Tibial artery (tissue), 4 donors: ENCODE measurements around the gene SLC35B4.

Source experiments
- DNase-seq, 2 donors: peaks; one replicate each; pipeline ENCODE4 v3.0.0-alpha.2; 2019
- H3K27ac ChIP-seq, 2 donors: fragments of 200-600 bp; sonication (generic) in 1 of 2; 1 replicate in 1 of 2; 2 replicates in 1 of 2; pipeline ENCODE4 v1.5.1; 2018 to 2019; ENCODE audit warnings: mild to moderate bottlenecking in 1 of 2
- H3K27me3 ChIP-seq, 2 donors: fragments of 200-600 bp; sonication (generic) in 1 of 2; one replicate each; pipeline versions ENCODE4 v1.5.1 to v1.6.0; 2016 to 2019
- H3K36me3 ChIP-seq, 3 donors: fragments of 200-600 bp; sonication (generic) in 2 of 3; one replicate each; pipeline ENCODE4 v1.5.1; 2016 to 2019; ENCODE audit warnings: mild to moderate bottlenecking in 2 of 3
- H3K4me1 ChIP-seq, 4 donors: fragments of 200-600 bp; sonication (generic) in 2 of 4; 1 replicate in 3 of 4; 2 replicates in 1 of 4; pipeline ENCODE4 v1.5.1; 2016 to 2019
- H3K4me3 ChIP-seq, 2 donors: fragments of 200-600 bp; sonication (generic) in 1 of 2; 1 replicate in 1 of 2; 2 replicates in 1 of 2; pipeline ENCODE4 v1.5.1; 2018 to 2019; ENCODE audit warnings: mild to moderate bottlenecking in 2 of 2
- H3K9me3 ChIP-seq, 3 donors: fragments of 200-600 bp; sonication (generic) in 1 of 3; one replicate each; pipeline ENCODE4 v1.5.1; 2016 to 2019
- CTCF ChIP-seq, 2 experiments: fragments of 200-600 bp in 1 of 2; fragments of 450-650 bp in 1 of 2; IDR thresholded peaks; one replicate each; pipeline ENCODE4 v1.5.1; 2017 to 2019; ENCODE audit warnings: antibody characterized with exemption in 2 of 2, mild to moderate bottlenecking in 1 of 2, moderate library complexity in 1 of 2
- intact Hi-C: fragments of 100-400 bp; cut with DNase I; formaldehyde crosslinking; loops from one replicate; pipeline ENCODE4 v1.15.0; 2023; ENCODE audit warnings: low total_unique reads

SLC35B4 gene

GRCh38 chr7:134359787-134360432, 43.2 kb upstream of the SLC35B4 start:
- H3K9me3 ChIP-seq: no peaks in the 10 kb centered on the region
- H3K4me3 ChIP-seq: no peak overlapping the region
- no peaks in the 10 kb centered on the region for H3K4me1 ChIP-seq
- no peaks in the 10 kb centered on the region for H3K27me3 ChIP-seq
- DNase-seq: no peak
- no peak overlapping the region for H3K27ac ChIP-seq
- intact Hi-C loops: no loop called here
- TF ChIP-seq CTCF (IDR thresholded peaks at IDR 0.05): no peak
- H3K36me3 ChIP-seq: no peaks in the 10 kb centered on the region

- H3K4me1 ChIP-seq: no peaks in the 10 kb centered on the region
- no peak overlapping the region for H3K27ac ChIP-seq
- H3K36me3 ChIP-seq: no peaks in the 10 kb centered on the region
- no peak overlapping the region for H3K4me3 ChIP-seq
- intact Hi-C loops: no loop called here
- no peaks in the 10 kb centered on the region for H3K9me3 ChIP-seq
- no peak for DNase-seq
- TF ChIP-seq CTCF (IDR thresholded peaks at IDR 0.05): no peak
- no peaks in the 10 kb centered on the region for H3K27me3 ChIP-seq
Measured at GRCh38 chr7:134357486-134357885, 40.8 kb upstream of the SLC35B4 start.

GRCh38 chr7:134356421-134356936, 39.7 kb upstream of the SLC35B4 start:
- intact Hi-C loops: no loop called here
- no peaks in the 10 kb centered on the region for H3K4me1 ChIP-seq
- H3K27me3 ChIP-seq: no peaks in the 10 kb centered on the region
- TF ChIP-seq CTCF (IDR thresholded peaks at IDR 0.05): no peak
- H3K36me3 ChIP-seq: no peaks in the 10 kb centered on the region
- no peak overlapping the region for H3K4me3 ChIP-seq
- no peaks in the 10 kb centered on the region for H3K9me3 ChIP-seq
- H3K27ac ChIP-seq: no peak overlapping the region
- DNase-seq: peak in 1 of 2 donors; percentile 35

- Histone ChIP-seq H3K4me1 (no peaks in the 10 kb centered on the region), H3K9me3 (no peaks in the 10 kb centered on the region), H3K36me3 (no peaks in the 10 kb centered on the region), H3K4me3 (no peak overlapping the region), H3K27me3 (no peaks in the 10 kb centered on the region), H3K27ac (no peak overlapping the region)
- intact Hi-C loops: no loop called here
- DNase-seq: peak; percentile 41 to 66
- no peak for TF ChIP-seq CTCF (IDR thresholded peaks at IDR 0.05)
Measured at GRCh38 chr7:134355927-134356326, 39.2 kb upstream of the SLC35B4 start.

GRCh38 chr7:134355004-134355525, 38.3 kb upstream of the SLC35B4 start:
- no peak overlapping the region for H3K4me3 ChIP-seq
- no peaks in the 10 kb centered on the region for H3K27me3 ChIP-seq
- peak in 1 of 2 donors; percentile 41 for DNase-seq
- TF ChIP-seq CTCF (IDR thresholded peaks at IDR 0.05): no peak
- H3K4me1 ChIP-seq: no peaks in the 10 kb centered on the region
- no peaks in the 10 kb centered on the region for H3K9me3 ChIP-seq
- no peaks in the 10 kb centered on the region for H3K36me3 ChIP-seq
- no peak overlapping the region for H3K27ac ChIP-seq
- intact Hi-C loops: no loop called here
